DOHH2 (cell line): ENCODE results near the gene CEBPZ.

Source experiments
- EZH2phosphoT487 ChIP-seq: fragments of 200-600 bp; sonication (generic); IDR thresholded peaks from 2 replicates; pipeline ENCODE4 v1.6.1; 2017; ENCODE audit warnings: borderline replicate concordance, mild to moderate bottlenecking, antibody characterized with exemption, low read length, moderate library complexity, mixed read lengths
- TF ChIP-seq, protein P1 (sequence below): fragments of 200-600 bp; sonication (generic); IDR thresholded peaks from one replicate; pipeline ENCODE4 v1.5.1; 2014; ENCODE audit warnings: antibody characterized with exemption, mild to moderate bottlenecking, low read depth, low read length; ENCODE audit not compliant: poor library complexity, severe bottlenecking

DNA sequence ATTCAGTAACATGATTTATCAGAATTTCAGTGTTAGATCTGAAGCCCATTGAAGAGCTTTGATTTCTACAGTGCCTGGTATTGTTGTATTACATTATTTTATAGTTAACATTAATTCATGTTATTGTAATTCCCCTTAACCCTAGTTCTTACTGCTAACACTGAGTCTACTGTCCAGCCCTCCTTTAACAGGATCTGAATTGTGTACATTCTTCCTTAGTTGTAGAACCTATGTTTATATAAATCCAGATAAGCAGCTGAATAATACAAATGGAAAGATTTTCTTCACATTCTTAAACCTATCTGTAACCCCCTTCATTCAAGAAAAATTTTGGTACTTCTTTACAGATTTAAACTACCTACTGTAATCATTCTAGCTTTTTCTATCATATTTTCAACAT, 14.8 kb upstream of the CEBPZ start:
- TF ChIP-seq, protein P1, sequence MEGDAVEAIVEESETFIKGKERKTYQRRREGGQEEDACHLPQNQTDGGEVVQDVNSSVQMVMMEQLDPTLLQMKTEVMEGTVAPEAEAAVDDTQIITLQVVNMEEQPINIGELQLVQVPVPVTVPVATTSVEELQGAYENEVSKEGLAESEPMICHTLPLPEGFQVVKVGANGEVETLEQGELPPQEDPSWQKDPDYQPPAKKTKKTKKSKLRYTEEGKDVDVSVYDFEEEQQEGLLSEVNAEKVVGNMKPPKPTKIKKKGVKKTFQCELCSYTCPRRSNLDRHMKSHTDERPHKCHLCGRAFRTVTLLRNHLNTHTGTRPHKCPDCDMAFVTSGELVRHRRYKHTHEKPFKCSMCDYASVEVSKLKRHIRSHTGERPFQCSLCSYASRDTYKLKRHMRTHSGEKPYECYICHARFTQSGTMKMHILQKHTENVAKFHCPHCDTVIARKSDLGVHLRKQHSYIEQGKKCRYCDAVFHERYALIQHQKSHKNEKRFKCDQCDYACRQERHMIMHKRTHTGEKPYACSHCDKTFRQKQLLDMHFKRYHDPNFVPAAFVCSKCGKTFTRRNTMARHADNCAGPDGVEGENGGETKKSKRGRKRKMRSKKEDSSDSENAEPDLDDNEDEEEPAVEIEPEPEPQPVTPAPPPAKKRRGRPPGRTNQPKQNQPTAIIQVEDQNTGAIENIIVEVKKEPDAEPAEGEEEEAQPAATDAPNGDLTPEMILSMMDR, result no peak
- TF ChIP-seq EZH2phosphoT487, result no peak
